ENCODE data around the gene SNAPC2.
"Not testable (repeated sequence)": the region's sequence is repeated elsewhere in the genome, so short reads cannot be mapped to it uniquely, and the experiment has no call there.

SNAPC2 gene

DNA sequence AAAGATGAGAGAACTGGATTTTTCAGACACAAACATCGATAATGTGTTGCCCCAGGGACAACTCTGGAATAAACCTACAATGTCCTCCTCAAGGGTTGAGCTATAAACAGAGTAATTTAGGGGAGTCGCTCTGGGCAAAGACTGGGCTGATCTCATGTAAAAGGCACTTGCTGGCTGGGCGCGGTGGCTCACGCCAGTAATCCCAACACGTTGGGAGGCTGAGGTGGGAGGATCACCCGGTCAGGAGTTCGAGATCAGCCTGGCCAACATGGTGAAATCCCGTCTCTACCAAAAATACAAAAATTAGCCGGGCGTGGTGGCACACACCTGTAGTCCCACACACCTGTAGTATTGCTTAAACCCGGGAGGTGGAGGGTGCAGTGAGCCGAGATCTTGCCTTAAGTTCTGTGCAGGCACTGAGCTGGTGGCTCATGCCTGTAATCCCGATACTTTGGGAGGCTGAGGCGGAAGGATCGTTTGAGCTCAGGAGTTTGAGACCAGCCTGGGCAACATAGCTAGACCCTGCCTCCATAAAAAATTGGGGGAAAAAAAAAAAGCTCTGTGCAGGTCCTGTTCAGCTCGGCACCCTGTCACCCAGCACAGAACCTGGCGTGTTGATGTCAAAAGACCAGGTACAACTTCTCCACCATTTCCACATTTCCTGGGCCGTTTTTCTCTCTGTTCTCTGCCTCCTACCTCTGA lies 21.9 kb downstream of the SNAPC2 start:
- no peak for DNase-seq

DNA sequence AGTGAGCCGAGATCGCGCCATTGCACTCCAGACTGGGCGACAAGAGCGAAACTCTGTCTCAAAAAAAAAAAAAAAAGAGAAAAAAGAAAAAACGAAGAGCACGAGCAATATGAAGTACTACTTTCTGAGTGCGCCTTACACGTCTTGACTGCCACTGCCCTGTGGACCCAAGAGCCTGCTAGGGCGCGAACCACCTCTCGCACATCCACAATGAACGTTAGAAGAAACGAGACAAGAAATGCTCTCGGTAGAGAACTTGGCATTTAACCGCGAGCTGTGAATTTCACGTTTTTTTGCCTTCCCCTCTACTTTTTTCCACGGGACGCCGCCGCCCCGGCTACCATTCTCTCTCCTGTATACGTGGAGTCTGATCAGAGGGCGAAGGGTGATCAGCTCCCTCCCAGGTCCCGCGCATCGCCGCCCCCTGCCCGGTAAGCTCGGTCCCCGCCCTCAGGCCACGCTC lies 22.9 kb downstream of the SNAPC2 start:
- no peak for DNase-seq

DNA sequence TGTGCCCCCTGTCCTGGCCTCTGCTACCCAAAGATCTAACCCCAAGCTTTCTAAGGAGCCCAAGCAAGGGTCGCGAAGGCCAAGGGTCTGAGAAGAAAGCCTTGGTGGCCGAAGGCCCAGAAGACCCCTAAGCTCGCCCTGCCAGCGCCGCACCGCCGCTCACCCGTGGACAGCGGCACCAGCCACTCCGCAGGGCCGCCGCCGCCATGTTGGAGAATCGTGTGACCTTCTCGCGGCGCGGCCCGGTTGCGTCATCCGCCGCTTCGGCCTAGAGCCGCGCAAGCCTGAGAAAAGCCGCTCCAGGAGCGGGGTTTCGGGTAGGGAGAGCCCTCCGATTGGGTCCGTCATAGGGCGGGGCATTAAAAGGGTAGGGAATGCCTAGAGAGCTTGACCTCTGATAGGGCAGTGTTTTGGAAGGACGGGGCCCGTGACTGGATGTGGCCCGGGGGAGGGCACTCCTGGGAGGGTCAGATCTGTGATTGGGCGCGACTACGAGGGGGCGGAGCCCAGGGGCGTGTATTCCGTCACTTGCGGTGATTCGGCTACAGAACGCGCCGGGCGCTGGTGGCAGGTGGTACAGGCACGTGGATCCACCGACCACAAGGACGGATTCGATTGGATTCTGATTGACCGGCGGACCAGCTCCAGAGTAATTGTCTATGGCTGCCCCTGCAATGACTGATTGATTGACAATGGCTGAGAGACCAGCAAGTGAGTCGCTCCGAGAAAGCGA lies 23.5 kb downstream of the SNAPC2 start, which contains the start of gene TIMM44:
TSS of gene TIMM44 (minus strand) at position 223 of the 733 bp plus-strand sequence. CDS start at position 208, 15 bp downstream.
- peak; percentile 98 for DNase-seq

DNA sequence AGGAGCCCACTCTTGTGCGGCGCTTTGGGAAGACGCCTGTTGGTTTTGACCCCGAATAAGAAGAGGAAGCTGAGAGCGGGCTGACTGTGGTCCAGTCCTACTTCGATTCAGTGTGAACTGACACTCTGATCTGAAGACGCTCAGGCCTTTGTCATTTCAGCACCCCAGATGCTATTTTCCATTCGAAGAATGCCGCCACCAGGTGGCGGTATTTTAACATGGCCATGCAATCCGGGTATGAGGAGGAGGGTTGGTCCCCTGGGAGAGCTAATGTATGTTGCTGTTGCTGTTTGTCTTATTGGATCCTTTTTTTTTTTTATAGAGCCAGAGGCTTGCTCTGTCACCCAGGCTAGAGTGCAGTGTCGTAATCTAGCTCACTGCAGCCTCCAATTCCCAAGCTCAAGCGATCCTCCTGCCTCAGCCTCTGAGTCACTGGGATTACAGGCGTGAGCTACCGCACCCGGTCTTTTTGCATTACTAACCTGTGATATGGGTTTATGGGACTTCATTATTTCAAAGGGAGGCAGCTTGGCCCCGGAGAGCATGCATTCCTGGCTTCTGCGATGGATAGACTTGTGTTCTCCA lies 24.1 kb downstream of the SNAPC2 start:
- DNase-seq, result peak; percentile 83

DNA sequence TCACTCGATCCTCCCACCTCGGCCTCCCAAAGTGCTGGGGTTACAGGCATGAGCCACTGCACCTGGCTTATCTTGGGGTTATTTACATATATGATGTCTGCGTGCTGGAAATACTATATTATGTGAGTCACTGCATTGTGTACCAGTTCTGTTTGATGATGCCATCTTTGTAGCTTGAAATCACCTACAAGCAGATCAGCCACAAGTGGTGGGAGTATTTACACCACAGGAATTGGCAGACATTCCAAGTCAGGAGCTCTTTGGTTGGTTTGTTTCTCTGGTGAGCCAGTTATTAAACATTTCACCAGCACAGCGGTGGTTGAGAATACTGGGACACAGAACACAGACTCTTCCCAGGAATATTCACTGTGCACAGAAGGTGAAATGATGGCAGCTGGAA lies 27.8 kb downstream of the SNAPC2 start:
- no peak for DNase-seq

DNA sequence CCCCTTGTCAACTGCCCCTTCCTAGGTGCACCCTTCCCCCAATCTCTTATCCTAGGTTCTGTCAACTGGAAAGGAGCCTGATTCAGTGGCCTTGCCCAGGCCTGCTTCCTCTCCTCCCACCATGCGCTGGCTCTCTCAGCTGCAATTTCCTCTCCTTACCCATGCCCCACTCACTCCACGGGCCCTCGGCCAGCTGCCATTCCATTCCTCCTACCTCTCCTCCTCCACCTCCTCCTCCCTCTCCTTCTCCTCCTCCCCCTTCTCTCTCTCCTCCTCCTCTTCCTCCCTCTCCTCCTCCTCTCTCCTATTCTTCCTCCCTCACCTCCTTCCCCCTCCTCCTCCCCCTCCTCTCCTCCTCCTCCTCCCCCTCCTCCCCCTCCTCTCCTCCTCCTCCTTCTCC lies 32.9 kb downstream of the SNAPC2 start:
- no peak for DNase-seq

DNA sequence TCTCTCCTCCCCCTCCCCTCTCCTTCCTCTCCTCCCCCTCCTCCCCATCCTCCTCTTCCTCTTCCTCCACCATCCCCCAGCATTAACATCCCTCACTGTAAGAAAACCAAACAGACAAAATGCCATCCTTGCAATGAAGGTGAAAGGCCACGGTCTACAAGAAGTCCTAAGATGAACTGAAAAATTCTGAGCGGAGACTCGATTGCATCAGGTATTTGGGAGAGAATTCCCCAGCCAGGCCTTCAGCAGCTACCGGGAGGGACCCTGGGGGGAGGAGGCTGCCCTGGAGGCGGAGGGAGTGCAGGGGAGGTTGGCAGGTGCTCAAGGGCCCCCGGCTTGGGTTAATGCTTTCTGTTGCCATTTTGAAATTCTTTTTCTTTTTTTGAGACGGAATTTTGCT lies 33.4 kb downstream of the SNAPC2 start:
- no peak for DNase-seq

DNA sequence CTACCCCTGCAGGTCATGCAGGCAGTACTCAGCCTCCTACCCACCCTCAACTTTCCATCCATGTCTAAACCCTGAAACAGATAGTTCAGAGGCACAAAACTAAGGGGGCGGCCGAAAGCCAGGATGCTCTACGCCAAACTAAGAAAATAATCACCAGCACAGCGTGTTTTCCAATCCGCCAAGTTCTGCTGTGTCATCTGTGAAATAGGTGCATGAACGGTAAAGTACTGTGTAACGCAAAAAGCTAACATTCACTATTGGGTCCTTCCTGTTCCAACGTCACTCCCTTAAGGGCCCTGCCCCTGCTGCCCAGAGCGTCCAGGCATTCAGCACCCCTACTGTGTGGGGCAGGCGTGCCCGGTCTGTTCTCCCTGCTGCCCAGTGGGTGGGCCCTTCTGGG lies 35.6 kb downstream of the SNAPC2 start:
- DNase-seq, result no peak

DNA sequence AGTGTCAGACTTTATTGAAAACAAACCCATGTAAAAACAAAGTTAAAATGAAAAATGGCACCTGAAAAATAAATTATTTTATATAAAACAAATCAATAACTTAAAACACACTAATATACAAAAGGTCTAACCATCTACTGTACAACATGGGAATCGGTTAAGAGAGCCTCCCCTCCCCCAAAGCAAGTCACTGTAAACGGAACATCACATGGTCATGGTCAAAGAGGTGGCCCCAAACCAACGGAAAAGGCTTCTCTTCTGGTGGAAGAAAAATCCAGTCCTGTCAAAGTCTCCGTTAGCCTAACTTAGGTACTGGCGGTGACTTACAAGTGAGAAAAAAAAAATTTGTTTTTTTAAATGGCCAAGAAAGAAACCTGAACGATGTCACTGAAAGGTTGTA lies 39.1 kb downstream of the SNAPC2 start:
- no peak for DNase-seq

DNA sequence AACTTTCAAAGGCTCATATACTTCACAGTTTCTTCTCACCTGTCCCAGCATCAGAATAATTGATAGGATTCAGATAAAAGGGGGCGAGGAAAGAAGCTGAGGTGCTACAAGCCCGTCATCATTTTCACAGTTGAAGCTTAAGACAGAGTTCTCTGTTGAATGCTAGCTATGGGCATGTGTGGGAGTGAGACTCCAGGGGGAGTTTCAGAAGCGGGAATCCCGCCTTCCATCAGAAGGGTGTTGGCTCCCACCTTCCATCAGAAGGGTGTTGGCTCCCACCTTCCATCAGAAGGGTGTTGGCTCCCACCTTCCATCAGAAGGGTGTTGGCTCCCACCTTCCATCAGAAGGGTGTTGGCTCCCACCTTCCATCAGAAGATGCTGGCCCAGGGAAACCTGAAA lies 40.9 kb downstream of the SNAPC2 start:
- not testable (repeated sequence) for DNase-seq

DNA sequence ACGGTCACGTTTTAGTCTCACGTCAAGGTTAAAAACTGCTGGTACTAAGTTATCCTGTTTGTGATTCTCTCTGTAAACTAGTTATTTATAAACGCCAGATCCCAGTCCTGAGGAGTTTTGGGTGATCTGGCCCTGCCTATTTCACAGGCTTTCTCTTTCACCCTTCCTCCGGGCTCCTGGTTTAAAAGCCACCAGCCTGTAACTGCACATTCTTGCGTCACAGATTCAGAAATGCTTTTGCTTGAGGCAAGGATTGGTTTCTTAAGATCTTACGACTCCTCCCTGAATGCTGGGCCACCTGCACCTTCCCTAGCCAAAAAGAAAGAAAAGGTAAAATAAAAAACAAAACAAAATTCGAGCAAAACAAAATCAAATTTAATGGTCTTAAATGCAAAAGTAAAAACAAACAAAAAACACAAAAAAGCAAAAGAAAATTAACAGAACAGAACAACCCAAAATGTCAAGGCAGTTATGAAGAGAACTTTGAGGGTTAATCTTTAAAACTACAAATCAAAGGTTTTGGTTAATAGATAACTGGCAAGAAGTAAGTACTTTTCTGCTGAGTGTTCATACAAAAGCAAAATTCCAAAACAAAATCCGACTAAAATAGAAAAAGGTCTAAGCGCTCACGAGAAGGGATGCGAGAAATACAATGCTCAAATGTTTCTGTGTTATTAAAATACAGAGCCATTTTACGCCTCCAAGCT lies 41.9 kb downstream of the SNAPC2 start:
- DNase-seq, result no peak

DNA sequence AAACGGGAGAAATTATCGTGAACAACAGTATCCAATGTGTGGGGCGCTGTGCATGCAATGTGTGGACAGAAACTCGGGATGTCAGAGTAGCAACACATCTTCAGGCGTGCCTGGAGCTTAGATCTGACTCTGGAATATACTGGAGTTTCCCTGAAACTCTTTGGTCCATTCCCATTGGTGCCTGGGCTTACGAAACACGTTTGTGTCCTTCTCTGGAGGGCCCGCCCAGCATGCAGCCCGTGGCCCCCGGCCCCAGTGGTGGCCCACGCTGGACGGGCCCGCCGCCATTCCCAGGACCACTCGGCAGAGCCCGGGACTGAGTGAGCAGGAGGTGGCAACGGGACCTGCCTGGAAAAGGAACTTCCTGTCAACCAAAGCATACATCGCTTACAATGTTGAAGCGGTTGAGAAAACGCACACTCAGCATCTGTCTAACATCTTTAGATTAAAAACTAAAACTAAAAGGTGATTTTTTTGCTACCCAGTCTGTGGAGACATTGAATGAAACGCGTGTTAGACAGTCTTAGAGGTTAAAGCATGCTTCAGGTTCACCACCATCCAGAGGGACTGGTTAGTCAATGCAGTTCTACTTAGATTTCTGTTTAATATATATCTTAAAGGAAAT lies 42.6 kb downstream of the SNAPC2 start:
- no peak for DNase-seq

DNA sequence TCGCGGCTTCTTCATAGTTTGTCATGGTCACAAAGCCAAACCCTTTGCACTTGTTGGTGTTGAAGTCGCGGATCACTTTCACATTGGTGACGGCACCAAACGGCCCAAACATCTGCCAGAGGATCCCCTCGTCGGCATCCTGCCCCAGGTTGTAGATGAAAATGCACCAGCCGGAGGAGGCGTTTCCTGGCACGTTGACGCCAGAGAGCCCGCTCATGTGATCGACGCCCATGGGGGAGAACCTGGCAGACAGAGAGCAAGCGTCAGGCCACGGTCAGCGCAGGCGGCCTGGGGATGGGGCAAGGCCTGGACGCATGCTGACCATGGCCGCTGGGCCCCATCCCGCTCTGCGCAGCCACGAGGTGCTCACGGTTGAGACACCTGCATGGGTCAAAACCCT lies 43.4 kb downstream of the SNAPC2 start:
- no peak for DNase-seq

DNA sequence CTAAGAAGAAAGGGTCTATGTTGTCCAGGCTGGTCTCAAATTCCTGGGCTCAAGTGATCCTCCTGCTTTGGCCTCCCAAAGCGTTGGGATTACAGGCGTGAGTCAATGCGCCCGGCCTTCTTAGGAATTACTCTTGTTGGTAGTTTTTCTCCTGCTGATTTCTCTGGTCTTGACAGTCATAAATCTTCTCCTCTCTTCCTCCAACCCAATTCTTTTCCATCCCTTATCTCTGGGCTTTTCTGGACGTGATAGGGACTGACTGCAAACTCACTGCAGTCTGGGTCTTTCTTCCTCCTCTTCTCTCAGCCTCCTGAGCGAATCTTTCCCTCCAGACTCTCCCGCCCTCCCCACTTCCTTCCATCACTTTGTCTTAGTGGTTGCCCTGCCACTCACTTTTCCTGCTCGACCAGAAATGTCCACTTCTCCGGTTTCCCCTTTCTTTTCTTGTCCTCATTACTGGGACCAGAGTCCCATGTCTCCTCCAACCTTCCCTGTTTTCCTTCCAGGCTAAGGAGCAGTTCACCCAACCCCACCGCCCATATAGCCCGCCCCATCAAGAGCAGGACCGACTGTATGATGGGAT lies 45.2 kb downstream of the SNAPC2 start:
- DNase-seq, result no peak

DNA sequence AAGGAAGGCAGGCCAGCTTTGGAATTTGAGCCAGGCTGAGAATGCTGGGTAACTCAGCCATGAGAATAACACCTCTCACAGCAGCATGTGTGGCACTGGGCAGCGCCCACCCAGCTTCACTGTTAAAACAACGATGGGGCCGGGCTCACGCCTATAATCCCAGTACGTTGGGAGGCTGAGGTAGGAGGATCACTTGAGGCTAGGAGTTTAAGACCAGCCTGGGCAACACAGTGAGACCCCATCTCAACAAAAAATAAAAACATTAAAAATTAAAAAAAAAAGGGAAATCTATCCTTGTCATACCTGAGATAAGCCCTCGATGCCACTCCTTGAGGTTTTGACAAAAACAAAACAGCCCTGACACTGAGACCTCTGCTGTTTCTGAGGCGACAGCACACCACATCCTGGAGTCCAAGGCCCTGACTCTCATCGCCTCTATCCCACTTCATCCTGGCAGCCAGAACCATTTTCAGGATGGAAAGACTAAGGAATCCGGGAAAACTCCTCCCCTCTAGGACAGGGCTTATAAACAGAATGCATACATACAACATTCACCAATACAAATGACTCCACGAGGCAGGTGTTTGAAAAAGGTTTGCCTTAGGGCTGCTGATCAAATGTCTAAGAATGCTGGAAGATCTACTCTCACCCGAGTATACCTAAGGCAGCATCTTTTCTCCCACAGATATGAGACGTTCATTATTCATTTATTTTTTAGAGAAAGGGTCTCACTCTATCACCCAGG lies 46.0 kb downstream of the SNAPC2 start:
- DNase-seq, result no peak

DNA sequence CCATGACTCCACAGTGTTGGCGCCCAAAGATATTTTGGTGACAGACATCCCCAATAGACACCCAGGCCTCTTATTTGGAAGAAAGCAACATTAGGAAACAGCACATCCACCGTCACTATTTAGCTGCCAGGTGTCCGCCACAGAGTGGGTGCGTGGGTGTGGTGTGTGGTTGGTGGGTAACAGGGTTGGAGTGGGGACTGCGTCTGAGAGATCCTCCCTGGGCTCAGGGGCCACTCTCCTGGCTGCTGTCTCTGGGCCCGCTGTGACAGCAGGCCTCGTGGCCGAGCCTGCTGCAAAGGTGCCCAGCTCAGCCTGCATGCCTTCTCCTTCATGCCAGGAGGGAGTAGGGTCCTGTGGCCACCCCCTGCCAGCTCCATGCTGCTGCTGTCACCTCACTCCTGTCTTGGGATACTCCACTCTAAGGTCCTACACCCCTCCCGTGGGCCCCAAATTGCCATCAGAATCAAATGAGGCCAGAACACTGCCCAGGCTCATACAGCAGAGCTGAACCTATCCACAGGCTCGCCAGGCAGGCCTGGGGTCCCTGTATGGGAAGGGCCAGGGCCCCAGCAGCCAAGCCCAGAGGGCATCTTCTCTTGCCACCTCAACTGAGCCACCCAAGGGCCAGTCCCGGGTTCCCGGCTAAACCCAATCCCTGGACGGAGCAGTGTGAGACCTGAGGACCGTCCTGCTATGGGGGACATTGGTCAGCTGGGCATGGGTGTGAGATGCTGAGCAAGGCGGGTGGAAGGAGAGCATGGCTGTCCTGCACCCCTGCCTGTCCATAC lies 48.1 kb downstream of the SNAPC2 start:
- no peak for DNase-seq

DNA sequence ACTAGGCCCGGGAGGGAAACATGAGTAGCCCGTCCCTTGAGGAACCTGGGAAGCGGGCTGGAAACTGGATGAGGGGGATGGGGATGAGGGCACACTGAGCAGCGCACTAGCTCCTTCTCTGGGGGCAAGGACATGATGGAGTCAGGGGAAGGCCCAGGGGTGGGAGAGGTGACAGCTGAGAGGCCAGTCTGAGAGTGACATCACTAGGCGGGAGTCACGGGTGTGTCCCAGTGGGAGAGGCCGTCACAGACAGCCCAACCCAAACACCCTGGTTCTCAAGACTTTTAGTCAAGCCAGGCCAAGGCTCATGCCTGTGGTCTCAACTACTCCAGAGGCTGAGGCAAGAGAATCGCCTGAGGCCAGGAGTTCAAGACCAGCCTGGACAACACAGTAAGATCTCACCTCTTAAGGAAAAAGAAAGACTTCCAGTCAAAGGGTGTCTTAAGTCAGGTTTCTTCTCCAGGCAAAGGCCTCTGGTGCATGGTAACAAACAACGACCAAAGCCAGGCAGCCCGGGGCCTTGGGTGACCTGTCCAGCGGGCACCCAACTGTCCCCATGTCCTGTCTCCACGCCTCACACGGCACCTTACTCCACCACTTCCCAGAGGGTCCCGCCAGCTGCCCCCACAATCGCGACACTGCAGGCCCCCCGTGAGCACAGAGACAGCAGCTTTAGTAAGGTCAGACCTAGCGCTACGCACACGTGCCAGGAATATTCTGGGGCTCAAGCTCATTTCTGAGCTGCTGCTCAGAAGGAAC lies 48.8 kb downstream of the SNAPC2 start:
- no peak for DNase-seq

DNA sequence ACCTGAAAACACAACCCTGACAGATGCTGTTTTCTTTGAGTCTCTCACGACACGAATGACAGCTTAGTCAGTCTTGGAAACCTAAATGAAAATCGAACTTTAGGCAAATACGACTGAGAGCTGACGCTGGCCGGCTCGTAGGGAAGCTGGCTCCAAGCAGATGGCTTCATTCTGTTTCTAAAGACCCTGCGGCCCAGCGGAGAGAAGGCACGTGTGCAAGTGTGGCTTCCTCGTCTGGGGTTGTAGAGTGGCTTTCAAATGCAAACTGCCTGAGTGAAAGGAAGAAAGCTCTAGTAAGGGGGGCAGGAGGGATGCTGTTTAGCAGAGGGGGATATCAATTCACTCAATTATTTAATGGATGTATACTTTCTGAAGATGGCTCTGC lies 49.4 kb downstream of the SNAPC2 start:
- no peak for DNase-seq

DNA sequence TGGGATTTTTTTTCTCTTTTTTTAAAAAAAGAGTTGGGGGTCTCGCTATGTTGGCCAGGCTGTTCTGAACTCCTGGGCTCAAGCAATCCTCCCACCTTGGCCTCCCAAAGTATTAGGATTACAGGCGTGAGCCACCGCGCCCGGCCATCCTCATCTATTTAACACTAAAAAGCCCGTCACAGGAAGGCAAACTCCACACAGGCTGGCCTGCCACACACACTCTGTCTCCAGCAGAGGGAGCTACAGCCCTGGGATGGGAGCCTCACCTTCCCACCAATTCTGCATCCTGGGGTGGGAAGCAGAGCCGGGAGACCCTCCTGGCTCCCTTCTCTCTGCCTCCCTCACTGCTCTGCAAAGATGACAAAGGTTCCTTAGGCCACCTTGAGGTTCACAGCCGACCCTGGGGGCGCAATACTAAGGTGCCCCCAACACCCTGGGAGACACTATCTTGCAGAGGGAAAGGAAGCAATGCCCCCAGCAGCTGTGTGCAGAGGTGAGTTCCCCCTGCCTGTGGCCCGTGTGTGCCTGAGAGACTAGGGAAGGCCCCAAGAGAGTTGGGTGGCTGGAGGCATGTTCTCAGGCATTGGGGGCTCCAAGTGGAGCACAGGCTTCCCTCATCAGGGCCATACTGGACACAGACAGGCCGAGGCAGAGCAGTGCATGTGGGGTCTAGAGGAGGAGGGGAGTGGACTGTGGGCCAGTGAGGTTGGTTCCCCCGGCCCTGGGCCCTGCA lies 50.7 kb downstream of the SNAPC2 start:
- no peak for DNase-seq

Data from activated CD4-positive, CD25-positive, alpha-beta regulatory T cell treated with anti-CD3 and anti-CD28 coated beads, Interleukin-2, amount 50 U/mL, for 72 hours (primary cell).